ENCODE measurements around the gene C2orf68. TPM values are rescaled to one million over a fixed set of nuclear protein-coding genes. Genes with fewer than 3 reads are reported as not detected.

C2orf68 gene
- polyA plus RNA-seq, 1 donor (not counting 4 experiments of a cell fraction or from before 2014, with no cell fraction given): 13.6 TPM

GRCh38 chr2:85651097-85651496 lies 39.2 kb upstream of the C2orf68 start:
- Histone ChIP-seq H2AFZ (ENCODE audit: control insufficient read depth, low read length) (no peak overlapping the region), H3K27me3 (ENCODE audit: control insufficient read depth, extremely low read depth, insufficient read depth, low read length) (no peaks in the 10 kb centered on the region), H3K27ac (ENCODE audit: control insufficient read depth, insufficient read depth, low read length) (no peak overlapping the region), H3K4me3 (ENCODE audit: control insufficient read depth in 2 of 3, extremely low read depth in 1 of 3, insufficient read depth in 2 of 3, low read depth in 1 of 3, low read length in 3 of 3) (no peak overlapping the region), H3K4me1 (ENCODE audit: control insufficient read depth, extremely low read depth, insufficient read depth, low read length) (no peaks in the 10 kb centered on the region), H3K4me2 (ENCODE audit: control insufficient read depth, extremely low read depth, insufficient read depth, low read depth, low read length) (no peak overlapping the region), H3K36me3 (ENCODE audit: control insufficient read depth in 2 of 2, extremely low read depth in 1 of 2, insufficient read depth in 2 of 2, low read length in 2 of 2) (peaks cover 24 to 32% of the 10 kb centered on the region in 2 experiments), H3K79me2 (ENCODE audit: control insufficient read depth, insufficient read depth, low read length) (no peaks in the 10 kb centered on the region), H3K9me3 (ENCODE audit: control insufficient read depth, low read depth, low read length) (no peaks in the 10 kb centered on the region), H4K20me1 (ENCODE audit: control insufficient read depth, extremely low read depth, insufficient read depth, low read length) (no peaks in the 10 kb centered on the region), H3K9ac (ENCODE audit: control insufficient read depth, extremely low read depth, insufficient read depth, low read length) (no peak overlapping the region), H3K9me1 (ENCODE audit: control insufficient read depth, extremely low read depth, insufficient read depth, low read length) (no peaks in the 10 kb centered on the region)
- DNase-seq (ENCODE audit: low read depth, low spot score): no peak
- no peak for FAIRE-seq
- dilution Hi-C loops (cut with MboI; ENCODE audit: extremely low pct_ligation_motif_present, low sequenced_read_pairs): no loop called here
- TF ChIP-seq CTCF (optimal IDR thresholded peaks at IDR 0.05 in 1 of 3, IDR thresholded peaks at IDR 0.05 in 1 of 3, conservative IDR thresholded peaks at IDR 0.05 in 1 of 3; ENCODE audit: extremely low read depth in 1 of 3, insufficient read depth in 2 of 3, low read length in 3 of 3) (no peak), EZH2 (IDR thresholded peaks at IDR 0.05; ENCODE audit: low read length) (no peak)

GRCh38 chr2:85650456-85650855 lies 38.6 kb upstream of the C2orf68 start:
- Histone ChIP-seq H3K4me2 (ENCODE audit: control insufficient read depth, extremely low read depth, insufficient read depth, low read depth, low read length) (no peak overlapping the region), H3K9me1 (ENCODE audit: control insufficient read depth, extremely low read depth, insufficient read depth, low read length) (no peaks in the 10 kb centered on the region), H3K27ac (ENCODE audit: control insufficient read depth, insufficient read depth, low read length) (no peak overlapping the region), H3K4me3 (ENCODE audit: control insufficient read depth in 2 of 3, extremely low read depth in 1 of 3, insufficient read depth in 2 of 3, low read depth in 1 of 3, low read length in 3 of 3) (no peak overlapping the region), H2AFZ (ENCODE audit: control insufficient read depth, low read length) (no peak overlapping the region), H3K9ac (ENCODE audit: control insufficient read depth, extremely low read depth, insufficient read depth, low read length) (no peak overlapping the region), H3K4me1 (ENCODE audit: control insufficient read depth, extremely low read depth, insufficient read depth, low read length) (no peaks in the 10 kb centered on the region), H3K79me2 (ENCODE audit: control insufficient read depth, insufficient read depth, low read length) (no peaks in the 10 kb centered on the region), H3K9me3 (ENCODE audit: control insufficient read depth, low read depth, low read length) (no peaks in the 10 kb centered on the region), H4K20me1 (ENCODE audit: control insufficient read depth, extremely low read depth, insufficient read depth, low read length) (no peaks in the 10 kb centered on the region), H3K36me3 (ENCODE audit: control insufficient read depth in 2 of 2, extremely low read depth in 1 of 2, insufficient read depth in 2 of 2, low read length in 2 of 2) (peaks cover 19 to 29% of the 10 kb centered on the region in 2 experiments), H3K27me3 (ENCODE audit: control insufficient read depth, extremely low read depth, insufficient read depth, low read length) (no peaks in the 10 kb centered on the region)
- TF ChIP-seq EZH2 (IDR thresholded peaks at IDR 0.05; ENCODE audit: low read length): no peak
- no peak for TF ChIP-seq CTCF (optimal IDR thresholded peaks at IDR 0.05 in 1 of 3, IDR thresholded peaks at IDR 0.05 in 1 of 3, conservative IDR thresholded peaks at IDR 0.05 in 1 of 3; ENCODE audit: extremely low read depth in 1 of 3, insufficient read depth in 2 of 3, low read length in 3 of 3)
- no peak for FAIRE-seq
- dilution Hi-C loops (cut with MboI; ENCODE audit: extremely low pct_ligation_motif_present, low sequenced_read_pairs): no loop called here
- DNase-seq (ENCODE audit: low read depth, low spot score): no peak

Data from keratinocyte (primary cell).